ENCODE measurements around the gene SYCP2L.
"Not testable (repeated sequence)": the region's sequence is repeated elsewhere in the genome, so short reads cannot be mapped to it uniquely, and the experiment has no call there.

- not testable (repeated sequence) for TF ChIP-seq POLR2A, CTCF (IDR thresholded peaks at IDR 0.05)
These were observed 524 bp upstream of the SYCP2L start for GRCh38 chr6:10886365-10886690.
